NCI-H748 treated with DMSO at 0.1 percent for 48 hours (cell line): ENCODE data around the gene BEND3.
"Not testable (repeated sequence)": the region's sequence is repeated elsewhere in the genome, so short reads cannot be mapped to it uniquely, and the experiment has no call there.

ENCODE experiments used
- DNase-seq: peaks from one replicate; lab custom pipeline; 2025; lab: John Stamatoyannopoulos, UW

BEND3 gene

GRCh38 chr6:107114926-107115694 is at the start of gene BEND3:
Gene BEND3 (minus strand): TSS chr6:107115515. CDS start chr6:107099285, 16,230 bp downstream.
- DNase-seq: no peak

- not testable (repeated sequence) for DNase-seq
Measured at GRCh38 chr6:107164299-107164698, 49.0 kb upstream of the BEND3 start.

GRCh38 chr6:107161521-107161920 is 46.2 kb upstream of the BEND3 start:
- DNase-seq: no peak

GRCh38 chr6:107156617-107157016 is 41.3 kb upstream of the BEND3 start:
- no peak for DNase-seq

- no peak for DNase-seq
Measured at GRCh38 chr6:107154801-107155160, 39.5 kb upstream of the BEND3 start.

- DNase-seq: peak; percentile 90
Measured at GRCh38 chr6:107154131-107154800, 39.0 kb upstream of the BEND3 start.

GRCh38 chr6:107152638-107153430 is 37.5 kb upstream of the BEND3 start:
- peak; percentile 46 for DNase-seq

- DNase-seq: no peak
Measured at GRCh38 chr6:107144666-107145065, 29.4 kb upstream of the BEND3 start.

- no peak for DNase-seq
Measured at GRCh38 chr6:107144014-107144413, 28.7 kb upstream of the BEND3 start.

- DNase-seq: no peak
Measured at GRCh38 chr6:107140581-107140980, 25.3 kb upstream of the BEND3 start.

GRCh38 chr6:107136324-107136723 is 21.0 kb upstream of the BEND3 start:
- not testable (repeated sequence) for DNase-seq

GRCh38 chr6:107135048-107135680 is 19.8 kb upstream of the BEND3 start:
- DNase-seq: not testable (repeated sequence)

GRCh38 chr6:107132330-107132954 is 17.1 kb upstream of the BEND3 start:
- no peak for DNase-seq

- no peak for DNase-seq
Measured at GRCh38 chr6:107129370-107129925, 14.1 kb upstream of the BEND3 start.

GRCh38 chr6:107128577-107128976 is 13.3 kb upstream of the BEND3 start:
- no peak for DNase-seq

- no peak for DNase-seq
Measured at GRCh38 chr6:107128175-107128574, 12.9 kb upstream of the BEND3 start.

- no peak for DNase-seq
Measured at GRCh38 chr6:107125771-107126170, 10.5 kb upstream of the BEND3 start.

- DNase-seq: no peak
Measured at GRCh38 chr6:107124934-107125348, 9.6 kb upstream of the BEND3 start.

- no peak for DNase-seq
Measured at GRCh38 chr6:107123501-107123900, 8.2 kb upstream of the BEND3 start.

- DNase-seq: no peak
Measured at GRCh38 chr6:107122748-107123147, 7.4 kb upstream of the BEND3 start.

GRCh38 chr6:107121964-107122495 is 6.7 kb upstream of the BEND3 start:
- no peak for DNase-seq
